Erythroblast (primary cell): ENCODE measurements around the gene GPC6.

ENCODE experiments used
- GATA1 ChIP-seq: IDR thresholded peaks from 2 replicates; pipeline ENCODE4 v1.6.1; 2011; ENCODE audit warnings: low read depth, mild to moderate bottlenecking, control low read depth, low read length, moderate library complexity
- POLR2A ChIP-seq: IDR thresholded peaks from 2 replicates; pipeline ENCODE4 v1.6.1; 2011; ENCODE audit warnings: mild to moderate bottlenecking, low read length

DNA sequence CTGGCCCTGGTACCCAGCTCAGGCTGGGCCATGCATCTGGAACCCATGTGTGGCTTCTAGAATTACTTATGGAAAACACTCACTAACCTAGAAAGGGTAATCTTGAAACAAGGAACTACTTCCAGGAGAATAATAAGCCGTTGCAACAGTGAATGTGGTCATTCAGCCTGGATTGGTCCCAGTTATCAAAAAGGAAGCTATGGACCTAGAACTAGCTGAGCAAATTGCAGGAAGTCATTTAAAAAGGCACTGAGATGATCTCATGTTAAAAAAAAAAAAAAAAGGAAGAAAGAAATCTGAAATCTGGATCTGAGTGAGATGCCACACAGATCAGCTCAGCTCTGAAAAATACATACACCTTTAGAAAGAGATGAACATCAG, 1193.3 kb downstream of the GPC6 start:
- no peak for TF ChIP-seq POLR2A
- TF ChIP-seq GATA1, result no peak
